ENCODE measurements around the gene PRKG1.

GRCh38 chr10:52279546-52279945 is 1205.3 kb downstream of the PRKG1 start:
- TF ChIP-seq, protein P1, sequence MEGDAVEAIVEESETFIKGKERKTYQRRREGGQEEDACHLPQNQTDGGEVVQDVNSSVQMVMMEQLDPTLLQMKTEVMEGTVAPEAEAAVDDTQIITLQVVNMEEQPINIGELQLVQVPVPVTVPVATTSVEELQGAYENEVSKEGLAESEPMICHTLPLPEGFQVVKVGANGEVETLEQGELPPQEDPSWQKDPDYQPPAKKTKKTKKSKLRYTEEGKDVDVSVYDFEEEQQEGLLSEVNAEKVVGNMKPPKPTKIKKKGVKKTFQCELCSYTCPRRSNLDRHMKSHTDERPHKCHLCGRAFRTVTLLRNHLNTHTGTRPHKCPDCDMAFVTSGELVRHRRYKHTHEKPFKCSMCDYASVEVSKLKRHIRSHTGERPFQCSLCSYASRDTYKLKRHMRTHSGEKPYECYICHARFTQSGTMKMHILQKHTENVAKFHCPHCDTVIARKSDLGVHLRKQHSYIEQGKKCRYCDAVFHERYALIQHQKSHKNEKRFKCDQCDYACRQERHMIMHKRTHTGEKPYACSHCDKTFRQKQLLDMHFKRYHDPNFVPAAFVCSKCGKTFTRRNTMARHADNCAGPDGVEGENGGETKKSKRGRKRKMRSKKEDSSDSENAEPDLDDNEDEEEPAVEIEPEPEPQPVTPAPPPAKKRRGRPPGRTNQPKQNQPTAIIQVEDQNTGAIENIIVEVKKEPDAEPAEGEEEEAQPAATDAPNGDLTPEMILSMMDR (IDR thresholded peaks at IDR 0.05): no peak
- TF ChIP-seq POLR2A (IDR thresholded peaks at IDR 0.05): no peak
